Smooth muscle cell of the brain vasculature (primary cell): ENCODE measurements around the gene LAMA1.
"Not testable (repeated sequence)": the region's sequence is repeated elsewhere in the genome, so short reads cannot be mapped to it uniquely, and the experiment has no call there.

Source experiments
- DNase-seq: peaks from one replicate; pipeline ENCODE4 v3.0.0-alpha.2; 2012; ENCODE audit warnings: low read depth, low spot score

The LAMA1 gene

DNA sequence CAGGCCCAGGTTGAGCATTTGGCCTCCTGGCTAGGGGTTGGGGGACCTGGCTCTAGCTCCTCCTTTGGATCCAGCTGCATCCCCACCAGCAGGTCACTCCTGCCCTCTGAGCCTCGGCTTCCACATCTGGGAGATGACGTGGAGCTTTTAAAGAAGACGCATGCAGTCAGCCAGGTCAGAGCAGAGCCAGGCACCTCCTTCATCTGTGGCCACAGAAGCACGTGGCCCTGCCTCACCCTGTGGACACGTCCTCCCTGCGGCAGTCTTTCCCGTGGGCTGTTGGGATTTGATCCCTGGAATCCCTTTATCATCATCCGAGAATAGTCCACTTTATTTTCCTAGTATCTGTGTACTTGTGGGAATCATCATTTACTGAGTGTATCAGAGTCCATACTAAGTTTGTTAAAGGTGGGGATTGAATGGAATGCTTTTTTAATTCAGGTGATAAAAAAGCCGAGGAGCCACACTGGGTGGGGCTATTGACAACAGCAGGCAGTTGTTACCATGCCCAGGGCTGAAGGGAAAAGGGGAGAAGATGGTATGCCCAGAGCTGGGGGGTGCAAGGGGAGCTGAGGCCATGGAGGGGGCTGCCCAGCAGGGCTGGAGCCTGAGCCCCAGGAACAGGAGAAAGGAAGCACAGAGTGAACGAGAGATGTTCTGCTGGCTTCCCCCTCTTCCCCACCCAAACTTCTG is 170.1 kb downstream of the LAMA1 start:
- no peak for DNase-seq

GRCh38 chr18:6943143-6943542 is 174.5 kb downstream of the LAMA1 start:
- no peak for DNase-seq

GRCh38 chr18:6942742-6943141 is 174.9 kb downstream of the LAMA1 start:
- no peak for DNase-seq

GRCh38 chr18:6941996-6942395 is 175.6 kb downstream of the LAMA1 start:
- no peak for DNase-seq

GRCh38 chr18:6940451-6940850 is 177.1 kb downstream of the LAMA1 start:
- no peak for DNase-seq

DNA sequence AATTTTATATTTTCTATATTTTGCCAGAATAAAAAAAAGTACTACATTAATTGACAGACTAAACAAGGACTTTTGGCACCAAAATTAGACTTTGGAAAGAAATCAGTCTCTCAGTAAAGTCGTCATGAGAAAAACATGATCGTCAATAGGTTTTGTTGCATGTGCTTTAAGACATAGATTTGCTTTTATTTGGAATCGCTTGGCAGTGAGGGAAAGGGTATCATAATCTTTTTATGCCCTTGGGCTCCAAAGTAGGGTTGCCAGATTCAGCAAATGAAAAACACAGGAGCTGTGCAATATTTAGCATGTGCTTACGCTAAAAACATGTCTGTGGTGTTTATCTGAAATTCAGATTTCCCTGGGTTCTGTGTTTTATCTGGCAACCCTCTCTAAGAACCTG is 177.6 kb downstream of the LAMA1 start:
- no peak for DNase-seq

GRCh38 chr18:6938403-6938802 is 179.2 kb downstream of the LAMA1 start:
- DNase-seq, result not testable (repeated sequence)

GRCh38 chr18:6938003-6938402 is 179.6 kb downstream of the LAMA1 start:
- no peak for DNase-seq

GRCh38 chr18:6934859-6935258 is 182.7 kb downstream of the LAMA1 start:
- DNase-seq, result no peak

- DNase-seq, result no peak
Measured at GRCh38 chr18:6929370-6930102, 188.1 kb downstream of the LAMA1 start.

GRCh38 chr18:6928359-6928758 is 189.2 kb downstream of the LAMA1 start:
- DNase-seq, result no peak

DNA sequence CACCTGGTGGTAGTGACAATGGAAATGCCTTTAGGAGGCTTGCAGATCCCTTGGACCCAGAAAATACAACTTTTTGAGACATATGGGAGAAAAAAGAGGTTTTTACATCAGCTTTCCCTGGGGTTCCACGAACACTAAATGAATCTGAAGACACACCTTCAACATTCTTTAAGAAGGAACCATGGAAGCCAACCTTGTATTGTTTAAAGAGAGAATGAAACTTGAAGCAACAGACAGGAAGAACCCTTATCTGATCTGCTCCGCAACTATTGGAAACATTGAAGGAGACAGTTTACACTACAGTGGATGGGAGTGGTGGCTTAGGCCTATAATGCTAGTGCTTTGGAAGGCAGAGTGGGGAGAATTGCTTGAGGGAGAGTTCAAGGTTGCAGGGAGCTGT is 190.4 kb downstream of the LAMA1 start:
- no peak for DNase-seq

DNA sequence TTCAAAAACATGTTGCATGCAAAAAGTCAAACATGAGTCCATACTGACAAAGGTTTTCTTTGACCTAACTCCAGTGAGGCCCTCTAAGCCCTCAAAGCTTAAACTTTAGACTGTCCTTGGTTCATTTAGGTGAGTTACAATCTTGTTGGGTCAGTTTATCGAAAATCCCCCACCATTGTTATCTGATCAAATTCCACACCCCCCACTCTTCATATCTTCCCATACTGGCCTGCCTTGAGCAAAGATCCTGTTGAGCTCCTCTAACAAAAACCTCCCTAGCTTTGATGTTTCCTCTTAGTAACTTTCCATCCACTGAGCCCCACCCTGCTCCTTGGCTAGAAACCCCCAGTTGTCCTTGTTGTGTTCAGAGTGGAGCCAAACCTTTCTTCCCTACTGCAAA is 194.4 kb downstream of the LAMA1 start:
- DNase-seq, result no peak

GRCh38 chr18:6921571-6921970 is 196.0 kb downstream of the LAMA1 start:
- no peak for DNase-seq

- DNase-seq, result peak; percentile 49
Measured at GRCh38 chr18:6920099-6920955, 197.3 kb downstream of the LAMA1 start.

DNA sequence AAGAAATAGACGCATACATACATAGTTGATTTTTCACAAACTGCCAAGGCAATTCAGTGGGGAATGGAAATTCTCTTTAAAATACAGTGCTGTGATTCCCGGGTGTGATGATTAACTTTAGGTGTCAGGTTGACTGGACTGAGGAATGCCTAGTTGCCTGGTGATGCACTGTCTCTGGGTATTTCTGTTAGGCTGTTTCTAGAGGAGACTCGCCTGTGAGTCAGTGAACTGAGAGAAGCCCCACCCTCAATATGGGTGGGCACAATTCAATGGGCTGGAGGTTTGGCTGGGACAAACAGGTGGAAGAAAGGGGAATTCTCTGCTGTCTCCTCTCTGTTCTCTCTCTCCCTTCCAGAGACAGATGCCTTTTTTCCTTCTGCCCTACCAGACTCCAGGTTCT is 200.5 kb downstream of the LAMA1 start:
- DNase-seq, result no peak

- no peak for DNase-seq
Measured at GRCh38 chr18:6901286-6901926, 216.2 kb downstream of the LAMA1 start.

- no peak for DNase-seq
Measured at GRCh38 chr18:6891788-6892187, 225.8 kb downstream of the LAMA1 start.
